SKM-1 treated with dmso at 0.1 percent for 144 hours (cell line): Measurements from ENCODE around the gene ITCH.
"Not testable (repeated sequence)": the region's sequence is repeated elsewhere in the genome, so short reads cannot be mapped to it uniquely, and the experiment has no call there.

ENCODE experiments used
- DNase-seq: peaks from one replicate; lab custom pipeline; 2025; ENCODE audit not compliant: unreplicated experiment; lab: John Stamatoyannopoulos, UW

The ITCH gene

DNA sequence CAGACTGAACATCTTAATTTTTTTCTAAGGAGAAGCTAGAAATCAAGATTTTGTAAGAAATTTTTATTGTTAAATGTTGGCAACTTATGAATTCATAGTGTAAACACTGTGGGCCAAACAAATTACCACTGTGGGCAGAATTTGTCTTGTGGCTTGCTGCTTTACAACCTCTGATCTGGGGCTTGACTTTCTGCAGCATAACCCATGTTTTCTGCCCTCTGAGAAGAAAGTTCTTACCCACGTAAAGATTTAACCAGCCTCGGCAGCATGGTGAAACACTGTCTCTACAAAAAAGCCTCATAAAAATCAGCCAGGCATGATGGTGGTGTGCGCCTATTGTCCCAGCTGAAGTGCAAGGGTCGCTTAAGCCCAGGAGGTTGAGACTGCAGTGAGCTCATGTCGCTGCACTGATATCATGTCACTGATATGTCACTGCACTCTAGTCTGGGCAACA is 12.9 kb downstream of the ITCH start:
- DNase-seq: no peak

DNA sequence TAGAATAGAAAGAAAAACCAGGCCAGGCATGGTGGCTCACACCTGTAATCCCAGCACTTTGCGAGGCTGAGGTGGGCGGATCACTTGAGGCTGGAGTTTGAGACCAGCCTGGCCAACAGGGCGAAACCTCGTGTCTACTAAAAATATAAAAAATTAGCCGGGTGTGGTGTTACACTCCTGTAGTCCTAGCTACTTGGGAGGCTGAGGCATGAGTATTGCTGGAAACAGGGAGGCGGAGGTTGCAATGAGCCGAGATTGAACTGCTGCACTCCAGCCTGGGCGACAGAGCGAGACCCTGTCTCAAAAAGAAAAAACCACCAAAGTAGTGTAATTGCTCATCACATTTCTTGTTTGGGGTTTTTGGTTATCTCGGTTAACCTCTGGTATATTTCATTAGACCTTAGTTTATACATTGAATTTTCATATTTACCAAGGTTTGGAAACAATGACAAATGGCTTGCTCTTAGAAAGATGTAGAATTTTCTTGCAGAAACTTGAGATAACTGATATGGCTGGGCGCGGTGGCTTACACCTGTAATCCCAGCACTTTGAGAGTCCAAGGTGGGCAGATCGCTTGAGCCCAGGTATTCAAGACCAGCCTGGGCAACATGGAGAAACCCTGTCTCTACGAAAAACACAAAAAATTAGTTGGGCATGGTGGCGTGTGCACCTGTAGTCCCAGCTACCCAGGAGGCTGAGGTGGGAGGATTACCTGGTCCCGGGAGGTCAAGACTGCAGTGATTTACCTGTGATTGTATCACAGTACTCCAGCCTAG is 14.2 kb downstream of the ITCH start:
- no peak for DNase-seq

DNA sequence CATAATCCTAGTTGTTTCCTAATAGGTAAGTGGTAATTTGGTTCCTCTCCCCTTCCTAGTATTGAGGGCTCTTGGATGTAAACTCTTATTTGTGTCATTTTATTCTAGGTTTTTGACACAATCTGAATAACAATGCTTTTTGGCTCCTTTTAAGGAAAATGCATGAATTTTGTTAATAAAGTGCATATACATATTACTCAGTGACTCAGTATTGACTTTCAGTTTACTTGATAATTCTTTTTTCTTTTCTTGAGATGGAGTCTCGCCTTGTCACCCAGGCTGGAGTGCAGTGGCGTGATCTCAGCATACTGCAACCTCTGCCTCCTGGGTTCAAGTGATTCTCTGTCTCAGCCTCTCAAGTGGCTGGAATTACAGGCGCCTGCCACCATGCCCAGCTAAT is 19.1 kb downstream of the ITCH start:
- DNase-seq: no peak

DNA sequence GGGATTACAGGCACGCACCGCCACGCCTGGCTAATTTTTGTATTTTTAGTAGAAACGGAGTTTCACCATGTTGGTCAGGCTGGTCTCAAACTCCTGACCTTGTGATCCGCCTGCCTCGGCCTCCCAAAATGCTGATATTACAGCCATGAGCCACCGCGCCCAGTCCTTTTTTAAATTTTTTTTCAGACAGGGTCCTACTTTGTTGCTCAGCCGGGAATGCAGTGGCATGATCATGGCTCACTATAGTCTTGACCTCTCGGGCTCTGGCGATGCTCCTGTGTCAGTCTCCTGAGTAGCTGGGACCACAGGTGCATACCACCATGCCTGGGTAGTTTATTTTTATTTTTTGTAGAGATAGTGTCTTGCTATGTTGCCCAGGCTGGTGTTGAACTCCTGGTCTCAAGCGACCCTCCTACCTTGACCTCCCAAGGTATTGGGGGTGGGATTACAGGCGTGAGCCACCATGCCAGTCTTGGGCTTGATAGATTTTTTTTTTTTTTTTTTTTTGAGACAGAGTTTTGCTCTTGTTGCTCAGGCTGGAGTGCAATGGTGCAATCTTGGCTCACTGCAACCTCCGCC is 19.9 kb downstream of the ITCH start:
- not testable (repeated sequence) for DNase-seq

DNA sequence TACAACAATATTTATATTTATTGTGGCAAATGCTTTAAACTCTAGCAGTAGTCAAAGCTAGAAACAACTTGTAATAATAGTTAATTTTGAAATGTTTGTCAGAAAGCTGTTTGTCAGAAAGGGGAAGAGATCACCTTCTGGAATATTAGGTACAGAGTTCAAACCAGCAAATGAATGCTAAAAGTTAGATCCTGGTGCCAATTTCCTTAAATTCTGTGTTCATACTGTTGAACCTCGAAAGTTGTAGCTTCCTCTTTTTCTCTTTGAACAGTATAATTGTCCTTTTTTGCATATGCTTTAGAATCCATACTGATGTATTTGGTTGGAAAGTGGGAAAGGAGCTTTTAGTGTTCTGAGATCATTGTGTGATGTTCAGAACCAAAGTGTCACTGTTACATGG is 22.4 kb downstream of the ITCH start:
- peak; percentile 59 for DNase-seq

DNA sequence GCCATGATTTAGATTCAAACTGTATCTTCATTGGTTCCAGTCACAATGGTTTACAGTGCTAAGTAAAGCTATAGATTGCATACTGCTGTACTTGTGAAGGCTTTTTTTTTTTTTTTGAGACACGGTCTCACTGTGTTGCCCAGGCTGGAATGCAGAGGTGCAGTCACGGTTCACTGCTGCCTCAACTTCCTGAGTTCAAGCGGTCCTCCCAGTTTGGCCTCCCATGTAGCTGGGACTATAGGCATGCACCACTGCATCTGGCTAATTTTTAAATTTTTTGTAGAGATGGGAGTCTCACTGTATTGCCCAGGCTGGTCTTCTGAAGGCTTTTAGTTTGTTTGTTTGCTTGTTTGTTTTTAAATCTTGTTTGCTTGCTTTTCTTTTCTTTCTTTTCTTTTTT is 24.9 kb downstream of the ITCH start:
- DNase-seq: no peak

DNA sequence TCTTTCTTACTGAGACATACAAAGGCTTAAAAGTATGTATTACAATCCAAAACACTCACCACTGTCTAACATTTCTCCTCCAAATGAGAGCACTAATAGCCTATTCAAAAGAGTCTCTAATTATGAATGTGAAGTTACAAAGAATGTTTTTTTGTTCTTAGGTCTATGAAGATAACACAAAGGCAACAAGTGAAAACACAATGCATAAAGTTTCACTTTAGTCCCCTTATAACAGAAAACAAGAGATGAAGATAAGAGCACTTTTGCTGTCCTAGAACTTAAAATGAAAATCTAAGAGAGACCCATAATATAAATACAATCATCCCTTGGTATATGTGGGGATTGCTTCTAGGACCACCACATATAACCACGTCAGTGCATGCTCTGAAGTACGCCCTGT is 25.6 kb downstream of the ITCH start:
- DNase-seq: no peak

DNA sequence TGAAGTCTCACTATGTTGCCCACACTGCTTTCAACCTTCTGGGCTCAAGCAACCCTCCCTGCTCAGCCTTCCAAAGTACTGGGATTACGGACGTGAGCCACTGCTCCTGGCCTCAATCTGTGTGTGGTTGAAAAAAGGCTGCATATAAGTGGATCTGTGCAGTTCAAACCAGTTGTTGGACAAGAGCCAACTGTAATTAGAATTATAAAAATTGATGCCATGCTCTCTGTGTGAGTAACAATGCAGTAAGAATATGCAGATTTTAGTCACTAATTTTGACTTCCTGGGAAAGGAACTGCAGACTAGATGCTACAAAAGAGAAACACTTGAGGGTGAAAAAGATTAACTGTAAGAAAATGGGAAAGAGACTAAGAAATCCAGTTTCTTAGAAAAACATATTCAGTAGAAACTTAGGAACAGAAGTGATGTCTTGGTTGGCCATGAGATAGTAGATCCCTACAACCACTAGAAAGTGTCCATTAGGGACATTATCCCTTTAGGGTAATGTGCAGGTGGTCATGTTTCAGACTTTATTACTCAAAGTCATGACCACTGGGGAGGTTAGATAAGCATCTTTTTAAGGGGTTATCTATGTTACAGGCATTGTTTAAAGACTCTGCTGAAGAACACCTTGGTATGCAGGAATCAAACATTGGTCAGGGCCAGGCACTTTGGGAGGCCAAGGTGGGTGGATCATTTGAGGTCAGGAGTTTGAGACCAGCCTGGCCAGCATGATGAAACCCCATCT is 26.3 kb downstream of the ITCH start:
- DNase-seq: no peak

DNA sequence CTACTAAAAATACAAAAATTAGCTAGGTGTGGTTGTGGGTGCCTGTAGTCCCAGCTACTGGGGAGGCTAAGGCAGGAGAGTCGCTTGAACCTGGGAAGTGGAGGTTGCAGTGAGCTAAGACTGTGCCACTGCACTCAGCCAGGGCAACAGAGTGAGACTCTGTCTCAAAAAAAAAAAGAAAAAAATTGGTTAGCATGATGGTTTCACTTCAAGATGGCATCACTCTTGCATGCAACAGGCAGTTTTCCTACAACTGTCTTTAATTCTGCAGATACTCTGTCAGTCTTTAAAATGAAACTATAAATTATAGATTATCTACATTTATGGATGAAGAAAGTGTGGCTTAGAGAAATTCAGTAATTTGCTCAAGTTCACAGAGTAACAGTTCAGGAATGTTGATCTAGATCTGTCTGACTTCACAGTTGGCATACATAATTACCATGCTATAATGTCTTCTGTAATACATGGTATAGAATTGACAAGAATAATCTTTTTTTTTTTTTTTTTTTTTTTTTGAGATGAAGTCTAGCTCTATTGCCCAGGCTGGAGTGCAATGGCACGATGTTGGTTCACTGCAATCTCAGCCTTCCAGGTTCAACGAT is 27.0 kb downstream of the ITCH start:
- no peak for DNase-seq

DNA sequence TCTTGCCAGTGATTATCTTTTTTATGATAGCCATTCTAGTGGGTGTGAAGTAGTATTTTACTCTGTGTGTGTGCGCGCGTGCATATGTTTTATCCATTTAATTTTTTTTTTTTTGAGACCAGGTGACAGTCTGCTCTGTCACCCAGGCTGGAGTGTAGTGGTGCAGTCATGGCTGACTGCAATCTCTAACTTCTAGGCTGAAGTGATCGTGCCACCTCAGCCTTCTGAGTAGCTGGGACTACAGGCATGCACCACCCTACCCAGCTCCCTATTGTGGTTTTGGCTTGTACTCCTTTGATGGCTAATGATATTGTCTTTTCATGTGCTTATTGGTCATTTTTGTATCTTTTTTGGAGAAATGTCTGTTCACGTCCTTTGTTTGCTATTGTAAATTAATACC is 33.3 kb downstream of the ITCH start:
- DNase-seq: no peak

DNA sequence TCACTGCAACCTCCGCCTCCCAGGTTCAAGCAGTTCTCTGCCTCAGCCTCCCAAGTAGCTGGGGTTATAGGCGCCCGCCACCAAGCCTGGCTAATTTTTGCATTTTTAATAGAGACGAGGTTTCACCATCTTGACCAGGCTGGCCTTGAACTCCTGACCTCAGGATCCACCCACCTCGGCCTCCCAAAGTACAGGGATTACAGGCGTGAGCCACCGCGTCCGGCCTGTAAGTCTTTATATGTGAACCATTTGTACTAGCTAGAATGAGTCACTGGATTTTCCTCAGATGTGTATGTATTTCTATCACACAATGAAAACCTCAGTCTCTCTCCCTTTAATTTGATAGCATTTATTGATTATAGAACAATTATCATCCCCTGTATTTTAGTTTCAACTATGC is 34.0 kb downstream of the ITCH start:
- DNase-seq: no peak

DNA sequence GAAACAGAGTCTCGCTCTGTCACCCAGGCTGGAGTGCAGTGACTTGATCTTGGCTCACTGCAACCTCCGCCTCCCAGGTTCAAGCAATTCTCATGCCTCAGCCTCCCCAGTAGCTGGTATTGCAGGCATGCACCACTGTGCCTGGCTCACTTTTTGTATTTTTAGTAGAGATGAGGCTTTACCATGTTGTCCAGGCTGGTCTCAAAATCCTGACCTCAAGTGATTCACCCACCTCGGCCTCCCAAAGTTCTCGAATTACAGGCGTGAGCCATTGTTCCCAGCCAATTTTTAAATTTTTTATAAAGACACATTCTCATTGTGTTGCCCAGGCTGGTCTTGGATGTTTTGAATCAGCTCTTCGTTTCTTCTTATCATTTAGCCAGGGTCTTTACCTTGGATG is 37.7 kb downstream of the ITCH start:
- DNase-seq: not testable (repeated sequence)

DNA sequence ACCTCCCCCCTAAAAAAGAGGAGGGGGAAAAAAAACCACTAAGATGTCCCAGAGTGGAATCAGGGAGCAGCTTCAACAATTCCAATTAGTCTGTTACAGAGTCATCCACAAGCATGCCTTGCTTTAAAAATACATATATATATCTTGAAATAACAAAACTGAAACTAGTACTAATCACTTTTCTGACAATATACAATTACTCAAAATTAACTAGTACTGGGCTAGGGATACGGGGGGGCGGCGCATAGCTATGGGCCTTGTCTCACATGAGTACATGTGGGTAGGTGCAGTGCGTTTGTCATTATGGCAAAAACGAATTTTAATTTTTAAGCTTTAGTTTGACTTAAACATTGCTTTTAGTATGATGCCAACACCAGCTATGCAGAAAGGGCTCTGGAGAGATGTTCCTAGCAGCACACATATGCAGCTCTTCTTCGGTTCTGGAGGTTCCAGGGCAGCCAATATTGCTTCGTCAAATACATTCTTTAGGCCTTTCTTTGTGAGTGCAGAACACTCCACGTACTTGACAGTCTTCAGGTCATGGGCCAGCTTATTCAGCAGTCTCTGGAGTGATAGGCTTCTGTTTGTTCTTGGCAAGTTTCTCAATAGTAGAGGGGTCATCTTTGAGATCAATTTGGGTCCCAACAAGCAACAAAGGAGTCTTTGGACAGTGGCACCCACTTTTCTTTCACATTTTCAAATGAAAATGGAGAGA is 38.8 kb downstream of the ITCH start:
- no peak for DNase-seq

DNA sequence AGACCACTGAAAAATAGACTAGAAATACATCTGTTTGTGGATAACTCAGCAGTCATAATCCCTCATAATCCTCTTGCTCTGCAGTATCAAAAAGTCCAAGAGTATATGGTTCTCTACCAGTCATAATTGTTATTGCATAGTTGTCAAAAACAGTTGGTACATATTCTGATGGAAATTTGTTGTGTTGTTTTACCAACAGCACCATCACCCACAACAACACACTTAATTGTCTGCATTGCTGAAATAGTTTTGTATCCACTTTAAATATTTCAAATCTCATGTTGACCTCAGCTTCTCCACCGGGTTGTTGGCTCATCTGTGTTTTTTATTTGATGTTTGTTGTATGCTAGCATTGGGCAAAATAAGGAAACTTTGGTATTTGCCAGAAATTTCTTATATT is 39.4 kb downstream of the ITCH start:
- no peak for DNase-seq

DNA sequence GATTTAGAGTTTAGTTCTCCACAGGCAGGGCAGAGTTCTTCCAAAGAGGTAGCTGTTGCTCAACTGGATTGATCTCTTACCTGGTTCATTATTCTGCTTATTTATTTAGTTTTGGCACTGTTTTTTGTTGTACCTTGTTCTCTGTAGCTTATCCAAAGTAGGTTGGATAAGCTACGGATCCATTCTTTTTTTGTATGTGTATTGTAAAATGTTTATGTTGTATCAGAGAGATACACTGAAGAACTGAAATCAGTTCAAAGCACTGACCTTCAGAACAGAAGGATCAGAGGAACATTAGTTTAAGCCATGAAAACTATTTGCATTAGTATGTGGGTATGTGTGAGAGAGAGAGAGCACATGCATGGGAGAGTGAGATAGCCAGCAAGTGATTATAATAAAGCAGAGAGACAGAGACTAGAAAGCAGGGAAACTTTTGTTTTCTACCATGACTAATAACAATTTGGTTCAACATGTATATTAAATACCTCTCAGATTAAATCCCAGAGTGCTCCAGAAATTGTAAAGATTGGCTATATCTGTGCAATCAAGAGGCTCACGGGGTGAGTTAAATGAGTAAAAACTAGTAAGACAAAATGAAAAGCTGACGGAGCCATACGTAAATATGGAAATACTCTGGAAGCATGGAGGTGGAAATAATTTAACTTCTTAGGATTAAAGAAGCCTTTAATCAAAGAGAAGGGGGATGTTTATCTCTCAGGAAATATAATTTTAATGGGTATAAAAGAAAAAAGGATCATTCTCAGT is 40.2 kb downstream of the ITCH start:
- no peak for DNase-seq

DNA sequence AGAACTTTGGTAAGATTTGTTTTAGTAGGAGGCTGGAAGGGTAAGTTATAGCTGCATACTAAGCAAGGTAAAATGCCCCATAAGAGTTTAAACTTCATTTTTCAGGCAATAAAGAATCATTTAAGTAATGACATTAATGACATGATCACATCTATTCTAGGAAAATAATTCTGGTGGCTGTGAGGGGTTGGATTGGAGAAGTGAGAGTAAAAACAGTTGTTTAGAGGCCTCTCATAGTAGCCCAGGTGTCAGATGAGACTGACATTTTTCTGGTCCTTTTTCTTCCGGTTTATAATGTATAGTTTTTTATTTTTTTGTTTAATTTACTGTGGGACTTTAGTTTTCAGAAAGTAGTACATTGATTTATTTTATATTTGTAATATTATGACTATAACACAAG is 40.8 kb downstream of the ITCH start:
- DNase-seq: no peak

DNA sequence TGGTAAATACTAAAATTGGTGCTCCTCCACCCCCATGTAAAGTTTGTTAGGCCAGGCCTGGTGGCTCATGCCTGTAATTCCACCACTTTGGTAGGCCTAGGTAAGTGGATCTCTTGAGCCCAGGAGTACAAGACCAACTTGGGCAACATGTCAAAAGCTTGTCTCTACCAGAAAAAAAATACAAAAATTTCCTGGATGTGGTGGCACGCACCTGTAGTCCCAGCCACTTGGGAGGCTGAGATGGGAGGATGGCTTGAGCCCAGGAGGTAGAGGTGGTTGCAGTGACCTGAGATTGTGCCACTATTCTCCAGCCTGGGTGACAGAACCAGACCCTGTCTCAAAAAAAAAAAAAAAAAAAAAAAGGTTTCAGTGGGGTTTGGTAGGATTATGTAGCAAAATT is 41.7 kb downstream of the ITCH start:
- no peak for DNase-seq

DNA sequence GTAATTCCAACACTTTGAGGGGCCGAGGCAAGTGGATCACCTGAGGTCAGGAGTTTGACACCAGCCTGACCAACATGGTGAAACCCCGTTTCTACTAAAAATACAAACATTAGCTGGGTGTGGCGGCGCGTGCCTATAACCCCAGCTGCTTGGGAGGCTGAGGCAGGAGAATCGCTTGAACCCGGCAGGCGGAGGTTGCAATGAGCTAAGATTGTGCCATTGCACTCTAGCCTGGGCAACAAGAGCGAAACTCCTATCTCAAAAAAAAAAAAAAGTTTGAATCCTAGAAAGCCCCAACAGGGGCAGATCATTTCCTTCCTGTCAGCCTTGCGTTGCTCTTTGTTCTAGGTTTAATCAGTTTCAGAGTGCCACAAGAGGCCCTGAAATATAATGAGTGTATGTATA is 42.2 kb downstream of the ITCH start:
- DNase-seq: not testable (repeated sequence)

DNA sequence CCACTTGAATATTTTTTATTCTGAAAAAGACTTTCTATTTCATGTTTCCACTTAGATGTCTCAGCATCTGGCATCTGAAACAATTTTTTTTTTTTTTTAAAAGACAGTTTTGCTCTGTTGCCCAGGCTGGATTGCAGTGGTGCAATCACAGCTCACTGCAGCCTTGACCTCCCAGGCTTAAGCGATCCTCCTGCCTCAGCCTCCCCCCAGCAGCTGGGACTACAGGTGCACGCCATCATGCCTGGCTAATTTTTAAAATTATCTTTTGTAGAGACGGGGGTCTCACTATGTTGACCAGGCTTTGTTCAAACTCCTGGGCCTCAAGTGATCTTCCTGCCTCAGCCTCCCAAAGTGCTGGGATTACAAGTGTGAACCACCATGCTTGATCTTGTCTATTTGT is 42.9 kb downstream of the ITCH start:
- DNase-seq: not testable (repeated sequence)

DNA sequence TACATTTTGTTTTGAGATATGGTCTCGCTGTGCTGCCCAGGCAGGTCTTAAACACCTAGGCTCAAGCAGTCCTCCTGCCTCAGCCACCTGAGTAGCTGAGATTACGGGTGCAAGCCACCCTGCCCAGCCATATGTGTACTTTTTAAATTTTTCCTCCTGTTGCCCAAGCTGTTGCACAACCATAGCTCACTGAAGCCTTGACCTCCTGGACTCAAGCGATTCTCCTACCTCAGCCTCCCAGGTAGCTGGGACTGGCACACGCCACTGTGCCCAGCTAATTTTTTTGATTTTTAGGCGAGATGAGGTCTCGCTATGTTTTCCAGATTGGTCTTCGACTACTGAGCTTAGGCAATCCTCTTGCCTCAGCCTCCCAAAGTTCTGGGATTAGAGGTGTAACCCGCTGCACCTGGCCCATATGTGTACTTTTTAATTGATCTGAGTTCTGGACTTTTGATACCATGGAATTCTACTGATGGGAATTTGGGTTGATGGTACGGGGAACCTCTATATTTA is 44.9 kb downstream of the ITCH start:
- DNase-seq: no peak
